Activated CD4-positive, alpha-beta T cell treated with anti-CD3 and anti-CD28 coated beads, Interleukin-10, Interleukin-2, amounts not matched to agents 100 ng/mL and 50 ng/mL, durations not matched to agents 16 hours and 8 hours (primary cell): Measurements from ENCODE around the gene SRC.

ENCODE experiments used
- DNase-seq: peaks from one replicate; pipeline ENCODE4 v3.0.0-alpha.2; 2020

The SRC gene

DNA sequence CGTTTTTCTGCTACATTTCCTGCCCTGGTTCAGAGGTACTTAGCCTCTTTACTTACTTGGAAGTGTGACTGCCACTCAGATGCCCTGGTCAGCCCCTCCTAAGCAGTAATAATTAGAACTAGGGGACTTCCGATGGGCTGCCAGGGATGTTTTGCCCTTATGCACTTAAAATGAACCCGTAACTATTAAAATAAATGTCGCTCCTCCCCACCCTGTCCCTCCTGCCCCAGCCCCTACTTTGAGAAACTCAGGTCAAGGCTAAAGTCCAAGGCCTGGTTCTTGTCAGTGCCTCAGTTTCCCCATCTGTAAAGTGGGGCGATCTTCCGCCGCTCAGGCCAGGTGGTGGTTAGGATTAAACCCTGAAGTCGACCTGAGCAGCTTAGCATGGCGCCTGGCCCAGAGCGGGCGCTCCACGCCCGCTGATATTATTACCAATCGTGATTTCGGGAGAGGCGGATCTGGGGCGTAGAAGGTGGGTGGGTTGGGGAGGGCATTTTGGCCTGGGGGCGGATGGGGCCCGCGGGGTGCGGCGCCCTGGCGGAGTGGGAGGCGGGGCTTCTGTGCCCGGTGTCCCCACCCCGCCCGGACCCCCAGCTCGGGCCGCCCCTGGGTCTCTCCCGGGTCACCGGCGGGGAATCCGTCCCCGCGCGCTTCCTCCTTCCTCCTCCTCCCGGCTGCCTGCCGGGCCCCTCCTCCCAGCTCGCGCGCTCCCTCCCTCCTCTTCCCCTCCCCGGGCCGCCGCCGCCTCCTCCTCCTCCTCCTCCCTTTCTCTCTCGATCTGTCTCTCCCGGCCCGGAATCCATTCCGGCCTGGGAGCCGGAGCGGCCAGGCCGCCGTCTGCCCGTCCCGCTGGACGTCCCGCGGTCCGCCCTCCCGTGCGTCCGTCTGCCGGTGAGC, at the start of gene SRC:
Gene SRC (plus strand): TSS at position 802 of the 897 bp plus-strand sequence. CDS start 38,014 bp downstream, outside the sequence.
- peak; percentile 46 for DNase-seq

DNA sequence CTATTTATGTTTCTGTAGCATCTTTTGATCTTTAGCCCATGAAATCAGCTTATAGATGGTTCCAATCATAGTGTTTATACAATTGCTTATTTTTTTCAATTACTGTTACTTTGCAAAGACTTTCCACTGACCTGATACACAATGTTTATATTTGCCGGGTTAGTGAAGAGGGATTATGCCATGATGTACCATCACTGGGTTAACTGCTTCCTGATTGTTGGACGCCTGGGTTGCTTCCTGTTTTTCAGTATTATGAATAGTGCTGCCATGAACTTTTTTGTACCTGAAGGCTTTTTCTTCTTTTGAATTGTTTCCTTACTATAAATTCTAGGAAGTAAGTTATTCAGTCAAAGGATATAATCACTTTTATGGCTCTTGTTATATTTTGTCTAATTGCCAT, 49.6 kb upstream of the SRC start:
- DNase-seq = no peak

DNA sequence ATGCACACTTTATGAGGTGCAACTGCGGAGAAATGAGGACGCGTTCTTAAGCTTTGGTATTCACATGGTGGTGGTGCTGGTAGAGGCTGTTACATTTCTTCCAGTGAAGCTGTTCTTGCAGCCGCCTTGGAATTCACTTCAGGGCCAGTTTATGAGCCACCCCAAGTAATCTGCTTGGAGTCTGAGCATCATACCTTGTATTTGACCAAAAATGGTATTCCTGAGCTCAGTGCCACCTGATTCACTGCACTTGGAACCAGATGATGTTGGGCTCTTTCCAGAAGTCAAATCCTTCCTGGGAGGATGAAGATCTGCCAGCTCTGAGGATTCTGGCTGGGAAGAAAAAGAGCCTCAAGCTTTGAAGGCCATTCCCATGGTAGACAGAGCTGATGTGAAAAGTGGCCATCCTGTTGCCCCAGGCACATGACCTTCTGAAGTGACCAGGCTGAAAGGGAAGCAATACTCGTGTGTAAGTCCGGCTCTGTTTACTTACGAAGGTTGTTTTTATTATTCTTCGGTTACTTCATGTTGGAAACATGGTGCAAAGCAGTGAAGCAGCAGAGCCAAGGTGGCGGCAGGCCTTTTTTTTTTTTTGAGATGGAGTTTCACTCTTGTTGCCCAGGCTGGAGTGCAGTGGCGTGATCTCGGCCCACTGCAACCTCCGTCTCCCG, 48.7 kb upstream of the SRC start:
- DNase-seq = no peak

DNA sequence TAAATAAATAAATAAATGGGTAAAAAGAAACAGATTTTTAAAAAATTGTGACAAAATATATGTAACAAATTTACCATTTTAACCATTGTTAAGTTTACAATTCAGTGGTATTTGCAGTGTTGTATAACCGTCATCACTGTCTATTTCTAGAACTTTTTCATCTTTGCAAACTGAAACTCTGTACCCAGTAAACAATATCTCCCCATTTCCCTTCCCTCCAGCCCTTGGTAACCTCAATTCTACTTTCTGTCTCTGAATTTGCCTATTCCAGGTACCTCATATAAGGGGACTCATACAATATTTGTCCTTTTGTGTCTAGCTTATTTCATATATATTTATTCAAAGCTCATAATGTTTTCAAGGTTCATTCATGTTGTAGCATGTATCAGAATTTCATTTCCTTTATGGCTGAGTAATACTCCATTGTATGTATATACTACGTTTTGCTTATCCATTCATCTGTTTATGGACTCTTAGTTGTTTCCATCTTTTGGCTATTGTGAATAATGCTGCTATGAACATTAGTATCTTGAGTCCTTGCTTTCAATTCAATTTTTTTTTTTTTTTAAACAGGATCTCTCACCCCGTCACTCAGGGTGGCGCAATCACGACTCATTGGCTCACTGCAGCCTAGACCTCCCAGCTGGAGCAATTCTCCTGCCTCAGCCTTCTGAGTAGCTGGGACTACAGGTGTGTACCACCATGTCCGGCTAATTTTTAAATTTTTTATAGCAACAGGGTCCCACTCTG, 47.6 kb upstream of the SRC start:
- DNase-seq = no peak

DNA sequence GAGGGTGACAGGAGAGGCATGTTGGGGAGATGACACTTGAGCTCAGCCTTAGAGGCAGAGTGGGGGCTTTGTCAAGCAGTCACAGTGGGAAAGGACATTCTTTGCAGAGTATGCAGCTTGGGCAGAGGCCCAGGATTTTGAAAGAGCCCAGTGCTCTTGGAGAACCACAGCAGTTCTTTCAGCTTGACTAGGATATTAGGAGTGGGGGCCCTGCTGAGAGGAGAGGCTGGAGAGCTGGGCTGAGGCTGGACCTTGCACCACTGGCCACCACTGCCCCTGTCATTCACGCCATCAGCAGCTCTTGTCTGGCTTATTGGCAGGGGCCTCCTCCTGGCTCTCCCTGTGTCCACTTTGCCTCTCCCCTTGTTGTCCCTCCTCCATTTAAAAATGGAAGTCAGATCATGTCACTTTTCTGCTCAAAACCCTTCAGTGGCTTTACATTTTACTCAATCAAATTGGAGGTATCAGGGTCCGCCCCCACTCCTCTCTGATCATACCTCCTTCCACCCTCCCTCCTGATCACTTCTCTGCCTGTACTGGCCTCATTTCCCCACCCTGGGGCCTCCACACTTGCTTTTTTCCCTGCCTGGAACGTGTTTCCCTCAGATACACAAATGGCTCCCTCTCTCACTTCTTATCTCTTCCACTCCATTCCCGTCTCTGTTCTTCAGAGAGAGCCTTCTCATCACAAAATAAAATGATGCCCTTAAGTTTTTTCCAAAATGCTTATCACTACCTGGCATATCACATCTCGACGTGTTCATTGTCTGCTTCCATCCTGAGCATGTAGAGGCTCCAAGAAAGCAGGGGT, 46.0 kb upstream of the SRC start:
- no peak for DNase-seq

DNA sequence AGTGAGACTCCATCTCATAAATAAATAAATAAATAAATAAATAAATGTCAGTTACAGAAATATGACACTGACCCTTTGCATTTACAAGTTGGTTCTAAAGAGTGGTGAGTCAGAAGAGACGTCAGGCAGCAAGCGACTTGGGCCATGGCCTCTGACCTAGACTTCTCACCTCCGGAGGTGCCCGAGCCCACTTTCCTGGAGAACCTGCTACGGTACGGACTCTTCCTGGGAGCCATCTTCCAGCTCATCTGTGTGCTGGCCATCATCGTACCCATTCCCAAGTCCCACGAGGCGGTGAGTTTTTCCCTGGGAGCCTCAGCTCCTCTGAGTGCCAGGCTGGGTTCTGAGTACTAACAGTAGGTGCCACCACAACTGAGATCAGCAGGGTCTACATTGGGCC, 44.8 kb upstream of the SRC start:
- DNase-seq = no peak

DNA sequence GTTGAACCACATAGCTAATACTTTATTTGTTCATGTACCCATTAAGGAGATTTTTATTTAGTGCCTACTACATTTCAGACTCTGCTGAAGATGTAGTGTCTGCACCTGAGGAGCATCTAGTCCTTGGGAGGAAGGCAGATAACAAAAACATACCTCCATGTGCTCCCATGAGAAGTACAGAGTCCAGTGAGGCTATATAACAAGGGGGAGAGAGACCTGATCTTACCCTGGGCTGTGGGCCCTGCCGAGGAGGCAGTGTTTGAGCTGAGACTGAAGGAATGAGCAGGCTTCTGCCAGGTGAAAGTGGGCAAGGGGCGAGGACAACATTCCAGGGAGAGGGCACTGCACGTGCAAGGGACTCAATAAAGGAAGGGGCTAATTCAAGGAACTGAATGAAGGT, 44.4 kb upstream of the SRC start:
- no peak for DNase-seq

DNA sequence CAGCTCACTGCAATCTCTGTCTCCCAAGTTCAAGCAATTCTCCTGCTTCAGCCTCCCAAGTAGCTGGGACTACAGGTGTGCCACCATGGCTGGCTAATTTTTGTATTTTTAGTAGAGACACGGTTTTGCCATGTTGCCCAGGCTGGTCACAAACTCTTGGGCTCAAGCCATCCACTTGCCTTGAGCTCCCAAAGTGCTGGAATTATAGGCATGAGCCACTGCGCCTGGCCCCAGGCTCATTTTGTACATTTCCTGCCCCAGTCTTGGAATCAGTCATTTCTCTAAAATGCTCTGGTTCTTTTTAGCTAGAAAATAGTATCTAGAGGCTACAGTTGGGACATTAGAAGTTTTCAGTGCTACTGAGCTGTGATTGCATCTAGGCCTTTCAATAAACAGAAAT, 43.0 kb upstream of the SRC start:
- DNase-seq = no peak

DNA sequence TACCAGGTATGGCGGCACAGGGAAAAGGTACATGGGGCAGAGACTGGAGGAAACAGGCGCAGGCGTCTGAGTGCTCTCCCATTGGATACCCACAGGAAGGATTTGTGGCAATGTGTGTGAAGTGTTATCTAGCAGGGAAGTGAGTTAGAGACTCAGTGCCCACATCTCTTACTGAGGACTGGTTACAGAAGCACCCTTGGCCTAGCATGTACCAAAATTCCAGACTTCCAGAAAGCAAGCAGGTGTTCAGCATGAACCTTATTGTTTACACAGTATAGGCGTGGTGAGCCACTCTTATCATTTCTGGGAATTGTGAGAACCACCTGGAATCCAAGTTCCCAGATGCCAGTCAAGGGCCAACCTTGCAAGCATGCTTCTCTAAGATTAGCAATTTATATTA, 42.3 kb upstream of the SRC start:
- DNase-seq = no peak

DNA sequence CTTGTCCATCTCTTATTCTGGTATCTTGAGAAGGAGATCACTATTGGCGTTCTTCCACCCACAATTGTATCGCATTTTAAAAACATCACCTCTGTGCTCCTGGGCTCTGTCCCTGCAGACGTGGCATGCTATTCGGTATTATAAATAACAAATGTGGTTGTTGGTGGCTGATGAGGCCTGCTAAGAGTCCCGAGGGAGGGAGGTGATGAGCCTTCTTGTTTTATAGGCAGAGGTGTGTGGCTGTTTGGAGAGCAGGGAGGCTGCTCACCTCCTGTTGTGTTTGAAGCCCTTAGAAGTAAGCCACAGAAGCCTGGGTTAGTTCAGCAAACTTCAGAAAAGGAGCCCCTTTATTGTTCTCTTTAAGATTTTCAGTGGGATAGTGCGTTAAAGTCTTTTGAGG, 40.9 kb upstream of the SRC start:
- DNase-seq = no peak

DNA sequence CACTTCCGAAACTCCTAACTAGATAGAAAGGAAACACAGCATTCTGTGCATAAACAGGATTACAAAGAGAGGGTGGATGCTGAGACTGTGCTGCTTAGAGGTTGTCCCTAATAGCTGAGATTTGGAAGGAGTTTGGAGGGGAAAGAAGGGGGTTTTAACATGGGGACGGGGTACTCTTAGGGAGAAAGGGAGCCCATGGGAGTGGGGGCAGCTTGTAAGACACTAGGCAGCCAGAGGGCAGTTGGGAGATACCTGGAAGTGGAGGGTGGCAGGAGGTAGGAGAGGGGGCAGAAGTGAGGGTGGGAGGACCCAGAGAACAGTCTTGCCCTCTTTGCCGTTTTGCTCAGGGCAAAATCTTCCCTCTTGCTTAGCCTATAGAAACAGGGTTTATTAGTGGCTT, 40.1 kb upstream of the SRC start:
- DNase-seq = no peak

DNA sequence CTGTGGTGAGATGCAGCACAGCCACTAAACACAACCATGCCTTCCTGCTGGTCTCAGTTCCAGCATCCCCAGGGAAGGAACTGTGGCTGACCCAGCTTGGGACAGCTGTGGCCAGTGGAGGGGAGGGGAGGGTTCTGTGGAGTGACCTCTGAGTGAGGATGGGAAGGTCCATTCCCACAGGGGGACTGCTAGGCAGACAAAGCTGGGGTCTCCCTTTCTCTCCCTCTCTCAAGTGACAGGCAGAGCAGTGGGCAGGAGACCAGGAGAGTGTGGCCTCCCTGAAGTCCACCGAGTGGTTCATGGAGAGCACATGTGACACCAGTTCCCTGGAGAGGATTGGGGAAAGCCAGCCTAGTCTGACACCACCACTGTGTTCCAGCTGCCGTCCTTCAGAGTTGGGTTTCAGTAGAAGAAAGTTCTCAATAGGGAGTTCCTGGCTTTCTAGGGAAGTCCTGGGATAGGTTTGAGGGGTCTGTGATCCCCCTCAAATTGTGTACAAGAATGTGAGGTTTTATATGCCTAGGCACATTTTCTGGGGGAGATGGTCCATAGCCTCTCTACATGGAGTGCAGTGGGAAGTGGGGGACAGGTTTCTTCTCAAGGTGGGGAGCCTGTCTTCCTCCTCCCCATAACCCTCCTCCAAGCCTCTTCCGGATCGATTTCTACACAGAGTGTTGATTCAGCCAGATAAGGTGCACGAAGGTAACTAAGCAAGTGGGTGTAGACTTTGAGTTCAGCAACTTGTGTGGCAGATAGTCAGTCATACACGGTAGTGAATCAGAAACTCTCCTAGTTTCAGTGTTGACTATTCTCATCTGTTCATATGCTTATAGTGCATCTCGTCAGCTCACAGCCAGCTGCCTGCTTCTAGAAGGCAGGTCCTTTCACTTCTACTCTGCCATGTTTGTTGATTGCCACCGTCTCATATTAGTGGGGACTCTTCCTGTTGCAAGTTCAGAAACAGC, 37.6 kb upstream of the SRC start:
- peak; percentile 50 for DNase-seq

DNA sequence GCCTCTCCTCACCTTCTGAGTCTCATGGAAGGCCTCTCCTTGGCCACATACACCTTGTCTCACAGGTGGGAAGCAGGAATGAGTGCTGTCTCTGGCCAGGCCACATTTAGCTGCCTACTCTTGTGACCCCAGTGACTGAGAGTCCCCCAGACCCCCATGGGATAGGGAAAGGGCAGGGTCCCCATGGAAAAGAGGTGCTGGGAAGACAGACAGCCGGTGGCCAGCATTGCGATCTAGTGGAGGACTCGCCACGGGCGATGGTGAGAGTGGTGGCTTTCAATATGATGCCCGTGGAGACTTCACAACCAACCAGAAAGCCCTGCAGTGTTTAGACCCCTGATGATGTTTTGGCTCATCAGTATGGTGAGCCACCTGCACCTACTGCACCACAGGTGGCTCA, 36.6 kb upstream of the SRC start:
- no peak for DNase-seq

DNA sequence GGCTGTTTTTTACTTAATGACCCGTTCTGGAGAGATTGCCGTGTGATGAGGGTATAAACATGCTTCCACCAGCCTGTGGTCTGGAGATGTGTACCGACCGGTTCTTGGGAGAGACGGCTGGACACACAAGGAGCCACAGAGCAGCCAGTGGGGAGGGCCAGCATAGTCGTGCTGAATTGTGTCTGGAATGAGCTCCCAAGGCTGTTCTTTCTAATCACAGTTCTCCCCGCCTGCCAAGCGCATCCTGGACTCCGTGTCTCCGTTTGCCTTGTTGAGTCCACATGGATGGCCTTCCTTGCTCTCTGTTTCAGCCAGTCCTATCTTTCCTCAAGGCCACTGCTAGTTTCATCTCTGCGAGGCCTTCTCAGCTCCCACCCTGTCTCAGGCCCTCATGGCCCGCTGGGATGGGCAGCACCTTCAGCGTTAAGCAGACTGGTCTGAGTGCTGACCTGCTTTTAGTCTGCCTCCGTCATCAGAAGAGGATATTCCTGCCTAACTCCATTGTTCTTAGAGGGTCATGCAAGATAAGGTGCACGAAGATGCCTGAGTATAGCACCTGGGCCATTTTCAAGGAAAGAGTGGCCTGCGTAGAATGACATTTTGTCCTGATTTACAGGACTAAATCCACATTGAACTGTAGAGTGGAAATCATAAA, 35.9 kb upstream of the SRC start:
- DNase-seq = no peak

DNA sequence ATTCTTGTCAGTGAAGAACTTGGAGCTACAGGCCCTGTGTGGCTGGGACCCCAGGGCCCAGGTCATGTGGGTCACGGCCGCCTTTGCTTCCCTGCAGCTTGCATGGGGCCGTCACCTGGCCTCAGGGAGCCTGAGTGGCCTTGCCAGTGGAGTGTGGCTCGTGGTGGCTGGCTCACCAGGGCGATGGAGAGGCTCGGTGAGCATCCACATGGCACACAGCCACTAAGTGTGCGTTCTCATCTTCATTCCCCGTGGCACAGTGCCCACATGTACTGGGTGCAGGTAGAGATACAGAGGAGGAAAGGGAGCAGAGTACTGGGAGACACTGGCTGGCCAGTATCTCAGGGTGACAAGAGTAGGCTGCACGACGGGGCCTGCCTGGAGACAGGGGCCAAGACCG, 35.0 kb upstream of the SRC start:
- DNase-seq = no peak

DNA sequence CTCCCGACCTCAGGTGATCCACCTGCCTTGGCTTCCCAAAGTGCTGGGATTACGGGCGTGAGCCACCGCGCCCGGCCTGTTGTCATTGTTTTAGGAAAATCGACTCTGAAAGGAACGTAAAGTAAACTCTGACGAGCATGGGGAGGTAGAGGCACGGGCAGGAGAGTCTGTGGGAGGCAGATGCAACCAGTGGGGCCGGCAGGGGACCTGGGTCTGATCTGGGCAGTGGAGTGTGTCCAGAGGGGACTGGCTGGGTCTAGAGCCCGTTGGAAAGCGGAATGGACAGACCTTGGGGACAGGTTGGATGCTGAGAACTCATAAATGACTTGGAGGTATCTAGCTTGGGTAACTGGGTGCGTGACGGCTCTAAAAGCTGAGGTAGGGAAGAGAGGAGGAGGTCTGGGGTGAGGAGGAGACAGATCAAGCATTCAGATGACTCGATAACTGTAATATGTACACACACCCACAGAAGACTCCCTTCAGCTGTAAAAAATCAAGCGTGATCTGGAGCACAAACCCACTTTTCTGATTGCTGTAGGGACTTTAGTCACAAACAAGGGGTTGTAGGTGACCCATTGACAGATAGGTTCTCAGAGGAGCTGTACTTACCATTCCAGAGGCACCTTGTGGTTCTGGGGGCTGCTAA, 34.1 kb upstream of the SRC start:
- no peak for DNase-seq

DNA sequence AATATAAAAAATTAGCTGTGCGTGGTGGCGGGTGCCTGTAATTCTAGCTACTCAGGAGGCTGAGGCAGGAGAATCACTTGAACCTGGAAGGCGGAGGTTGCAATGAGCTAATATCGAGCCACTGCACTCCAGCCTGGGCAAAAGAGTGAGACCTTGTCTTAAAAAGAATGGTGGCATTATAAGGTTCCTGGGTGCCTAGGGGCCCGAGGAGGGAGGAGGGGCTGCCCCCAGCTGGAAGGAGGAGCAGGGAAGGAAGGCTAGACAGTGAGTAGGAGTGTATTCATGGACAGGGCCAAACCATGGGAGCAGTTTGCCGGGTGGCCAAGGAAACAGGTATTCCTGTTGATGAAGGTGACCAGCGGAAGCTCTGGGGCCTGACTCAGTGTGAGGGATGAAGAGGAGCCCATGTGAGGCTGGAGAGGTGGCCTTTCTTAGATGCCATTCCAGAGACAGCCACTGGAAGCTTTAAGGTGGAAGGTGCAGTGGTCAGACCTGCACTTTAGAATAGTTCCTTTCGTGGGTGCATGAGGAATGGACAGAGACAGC, 32.3 kb upstream of the SRC start:
- DNase-seq = no peak

DNA sequence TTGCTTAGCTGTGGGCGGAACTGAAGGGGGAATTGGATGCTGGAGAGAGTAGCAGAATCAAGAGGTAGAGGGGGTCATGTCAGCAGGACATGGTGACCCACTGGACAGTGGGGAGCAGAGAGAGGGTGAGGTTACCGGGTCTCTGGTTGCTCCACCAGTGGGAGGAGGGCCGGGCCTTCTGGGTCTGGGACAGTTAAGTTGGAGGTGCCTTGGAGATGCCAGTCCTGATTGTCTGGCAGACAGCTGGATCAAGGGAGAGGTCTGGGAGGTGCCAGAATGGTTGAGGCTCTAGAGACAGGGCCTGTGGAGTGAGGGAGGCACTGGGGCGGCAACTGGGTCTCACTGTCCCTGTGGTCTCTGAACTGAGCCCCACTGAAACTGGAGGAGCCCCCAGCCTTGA, 31.8 kb upstream of the SRC start:
- DNase-seq = no peak

DNA sequence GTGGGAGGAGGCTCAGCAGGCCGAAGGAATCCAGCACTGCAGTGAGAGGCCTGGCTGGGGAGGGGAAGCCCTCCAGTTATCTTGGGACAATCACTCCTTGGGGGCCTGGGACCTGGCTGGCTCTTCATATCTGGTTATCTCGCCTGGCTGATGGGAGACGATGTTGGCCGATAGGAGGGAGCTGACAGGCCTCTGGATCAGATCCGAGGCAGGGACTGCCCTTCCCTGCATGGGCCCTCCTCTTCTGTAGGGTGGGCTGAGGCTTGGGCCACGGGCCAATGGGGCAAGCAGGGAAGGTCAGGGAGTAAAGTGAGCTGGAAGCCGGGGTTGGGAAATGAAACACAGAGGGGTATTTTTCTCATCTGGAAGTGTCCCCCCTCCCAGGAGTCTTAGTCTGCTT, 31.3 kb upstream of the SRC start:
- DNase-seq = no peak

DNA sequence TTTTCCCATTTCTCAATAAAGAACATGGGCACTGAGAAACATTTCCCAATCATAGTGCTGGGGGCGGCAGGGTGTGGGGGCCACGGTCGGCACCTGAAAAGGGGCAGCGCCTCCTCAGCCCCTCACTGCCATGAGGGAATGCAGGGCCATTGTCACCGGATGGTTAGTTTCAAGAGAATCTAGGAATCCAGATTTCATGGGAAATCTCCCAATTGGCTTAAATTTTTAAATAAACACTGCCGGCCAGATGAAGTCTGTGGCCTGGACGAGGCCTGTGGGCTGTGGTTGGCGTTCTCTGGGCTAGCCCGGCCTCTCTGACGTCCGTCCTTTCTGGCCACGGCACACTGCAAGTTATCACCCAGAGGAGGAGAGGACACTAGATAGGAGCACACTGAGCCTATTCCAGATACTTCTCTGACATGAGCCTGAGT, 30.9 kb upstream of the SRC start:
- DNase-seq = no peak
